Hypothalamus (tissue), 51 donors: Measurements from ENCODE around the gene SDK2.

Experiments used
- DNase-seq, 51 donors: peaks; one replicate each; lab custom pipeline; 2025; lab: John Stamatoyannopoulos, UW

Gene SDK2

GRCh38 chr17:73436954-73437353, 207.3 kb downstream of the SDK2 start:
- no peak for DNase-seq

GRCh38 chr17:73435412-73435811, 208.8 kb downstream of the SDK2 start:
- no peak for DNase-seq

- no peak for DNase-seq
Observed at GRCh38 chr17:73434154-73434553, 210.1 kb downstream of the SDK2 start.

- DNase-seq: no peak
Observed at GRCh38 chr17:73433501-73433900, 210.7 kb downstream of the SDK2 start.

GRCh38 chr17:73432624-73433190, 211.5 kb downstream of the SDK2 start:
- no peak for DNase-seq

DNA sequence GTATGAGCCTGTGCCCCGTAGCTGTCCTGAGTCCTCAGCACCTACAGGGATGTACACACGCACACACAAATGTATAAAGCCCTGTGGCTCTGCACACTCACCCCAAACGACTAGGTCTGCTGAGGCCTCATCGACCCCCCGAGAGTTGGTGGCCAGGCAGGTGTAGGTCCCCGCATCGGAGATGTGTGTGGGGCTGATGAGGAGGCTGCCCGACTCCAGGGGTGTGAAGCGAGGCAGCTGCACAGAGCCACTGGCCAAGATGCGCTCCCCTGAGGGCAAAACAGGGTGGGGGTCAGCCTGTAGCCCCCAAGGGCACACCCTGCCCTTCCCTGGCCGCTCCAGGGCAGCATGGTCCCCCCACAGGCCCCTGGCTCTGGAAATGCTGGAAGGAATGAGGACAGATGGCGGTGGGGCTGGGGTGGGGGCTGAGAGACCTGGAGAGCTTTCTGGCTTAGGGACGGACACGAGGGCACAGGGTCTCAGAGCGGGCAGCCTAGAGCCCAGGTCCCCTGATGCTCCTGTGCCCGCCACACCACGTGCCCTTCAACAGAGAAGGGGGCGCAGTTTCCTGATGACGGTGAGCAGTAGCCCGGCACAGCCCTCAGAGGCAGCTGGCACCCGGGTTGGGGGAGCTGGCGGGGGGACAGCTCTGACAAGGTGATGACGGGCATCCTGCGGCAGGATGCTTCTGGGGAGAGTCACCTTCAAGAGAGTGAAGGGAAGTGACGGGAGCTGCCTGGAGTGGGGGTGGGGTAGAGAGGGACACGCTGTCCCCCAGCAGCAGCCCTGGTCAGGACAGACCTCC, 212.6 kb downstream of the SDK2 start:
- DNase-seq: no peak

- no peak for DNase-seq
Observed at GRCh38 chr17:73430848-73431247, 213.4 kb downstream of the SDK2 start.

GRCh38 chr17:73430165-73430680, 214.0 kb downstream of the SDK2 start:
- DNase-seq: no peak

- peak; percentile 15 to 87 (median 65) for DNase-seq
Observed at GRCh38 chr17:73429440-73430164, 214.6 kb downstream of the SDK2 start.

DNA sequence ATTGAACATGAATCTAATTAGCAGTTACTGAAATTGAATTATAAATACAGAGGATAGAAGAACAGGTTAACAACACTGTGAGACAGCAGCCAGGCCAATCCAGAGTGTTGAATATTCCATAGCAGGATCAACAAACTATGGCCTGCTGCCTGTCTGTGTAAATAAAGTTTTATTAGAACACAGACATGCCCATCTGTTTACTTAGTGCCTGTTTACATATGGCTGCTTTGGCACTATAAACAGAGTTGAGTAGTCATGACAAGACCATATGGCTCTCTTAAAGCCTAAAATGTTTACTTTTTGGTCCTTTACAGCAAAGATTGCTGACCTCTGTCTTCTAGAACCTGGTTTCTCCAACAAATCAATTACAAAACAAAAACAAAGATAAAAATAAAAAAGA, 217.0 kb downstream of the SDK2 start:
- no peak for DNase-seq

- DNase-seq: no peak
Observed at GRCh38 chr17:73424571-73424970, 219.7 kb downstream of the SDK2 start.

DNA sequence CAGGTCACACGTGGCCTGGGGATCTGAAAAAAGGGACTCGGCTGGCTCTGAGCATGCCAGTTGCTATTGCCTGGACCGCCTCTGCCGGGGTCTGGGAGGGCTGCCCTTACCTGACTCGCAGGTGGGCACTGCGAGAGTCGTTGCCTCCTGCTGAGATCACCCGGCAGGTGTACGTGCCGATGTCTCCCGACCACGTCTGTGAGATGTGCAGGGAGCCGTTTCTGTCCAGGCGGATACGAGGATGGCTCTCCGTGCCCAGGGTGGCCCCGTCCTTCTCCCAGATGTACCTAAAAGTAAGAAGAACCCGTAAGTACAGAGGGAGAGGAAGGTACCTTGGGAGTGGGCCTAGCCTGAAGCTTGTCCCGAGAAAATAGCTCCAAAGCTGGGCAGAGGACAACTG, 220.4 kb downstream of the SDK2 start:
- DNase-seq: no peak

- DNase-seq: no peak
Observed at GRCh38 chr17:73423159-73423715, 221.0 kb downstream of the SDK2 start.

GRCh38 chr17:73422121-73422520, 222.1 kb downstream of the SDK2 start:
- no peak for DNase-seq

GRCh38 chr17:73420897-73421296, 223.3 kb downstream of the SDK2 start:
- DNase-seq: no peak

- no peak for DNase-seq
Observed at GRCh38 chr17:73419881-73420280, 224.4 kb downstream of the SDK2 start.

DNA sequence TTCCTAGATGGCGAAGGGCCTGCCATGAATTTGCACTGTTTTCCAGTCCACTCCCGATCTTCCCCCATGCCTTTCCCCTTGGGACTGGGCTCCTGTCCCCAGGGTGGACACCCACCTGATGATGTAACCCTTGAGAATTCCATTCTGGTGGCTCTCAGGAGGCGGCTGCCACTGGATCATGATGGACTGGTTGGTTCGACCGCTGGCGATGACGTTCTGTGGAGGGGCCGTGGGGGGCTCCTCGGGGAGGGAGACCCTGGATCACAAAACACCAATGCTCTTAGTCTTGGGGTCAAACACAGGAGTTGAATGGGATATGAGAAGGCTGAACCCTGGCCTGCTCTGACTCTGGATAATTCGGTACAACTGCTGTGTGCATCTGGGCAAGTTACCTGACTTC, 225.2 kb downstream of the SDK2 start:
- DNase-seq: no peak

DNA sequence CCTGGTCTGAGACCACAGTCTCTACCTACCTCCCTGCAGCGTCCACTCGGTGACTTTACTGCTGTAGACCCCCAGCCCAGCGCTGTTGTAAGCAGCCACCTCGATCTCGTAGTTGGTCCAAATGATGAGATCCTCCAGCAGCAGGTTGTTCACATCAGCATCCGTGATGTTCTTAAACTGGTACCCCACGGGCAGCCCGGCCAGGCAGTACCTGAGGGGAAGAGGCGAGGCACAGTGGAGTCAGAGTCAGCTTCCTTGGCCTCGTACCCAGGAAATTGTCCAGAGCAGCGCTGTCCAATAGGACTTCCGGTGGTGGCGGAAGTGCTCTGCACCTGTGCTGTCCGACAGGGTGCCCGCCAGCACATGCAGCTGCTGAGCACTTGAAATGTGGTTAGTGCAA, 228.5 kb downstream of the SDK2 start:
- DNase-seq: no peak

- no peak for DNase-seq
Observed at GRCh38 chr17:73414171-73414955, 229.9 kb downstream of the SDK2 start.

- no peak for DNase-seq
Observed at GRCh38 chr17:73412914-73413313, 231.3 kb downstream of the SDK2 start.
